HCT116 (cell line): ENCODE measurements around the gene MEGF10.
A peak's percentile ranks its signal among the peaks of the same experiment; 100 is the strongest.

Experiments used
- CBX3 ChIP-seq: IDR thresholded peaks from 2 replicates; pipeline ENCODE4 v1.6.1; 2012; ENCODE audit warnings: low read depth
- CTCF ChIP-seq, 3 experiments: fragments of 200-600 bp in 1 of 3; sonication (generic) in 1 of 3; IDR thresholded peaks in 2 of 3; conservative IDR thresholded peaks in 1 of 3; 2 replicates each; pipeline ENCODE4 v1.5.1; 2012 to 2017; ENCODE audit warnings: low read depth in 2 of 3, low read length in 2 of 3, antibody characterized with exemption in 1 of 3, borderline replicate concordance in 1 of 3, control low read depth in 1 of 3, mild to moderate bottlenecking in 1 of 3, mixed read lengths in 1 of 3, mixed run types in 1 of 3, moderate library complexity in 1 of 3; ENCODE audit not compliant: insufficient read depth in 1 of 3
- ELF1 ChIP-seq: IDR thresholded peaks from 2 replicates; pipeline ENCODE4 v1.6.1; 2012; ENCODE audit warnings: low read depth, borderline replicate concordance
- EZH2 ChIP-seq: fragments of 200-600 bp; sonication (generic); IDR thresholded peaks from 2 replicates; pipeline ENCODE4 v1.6.1; 2017; ENCODE audit warnings: antibody characterized with exemption, mixed run types
- EZH2phosphoT487 ChIP-seq: fragments of 200-600 bp; IDR thresholded peaks from 2 replicates; pipeline ENCODE4 v1.6.1; 2018; ENCODE audit warnings: antibody characterized with exemption, borderline replicate concordance
- JUND ChIP-seq: IDR thresholded peaks from 2 replicates; pipeline ENCODE4 v1.6.1; 2012
- MAX ChIP-seq: IDR thresholded peaks from 2 replicates; pipeline ENCODE4 v1.6.1; 2012
- POLR2A ChIP-seq: IDR thresholded peaks from 2 replicates; pipeline ENCODE4 v1.7.0; 2011; ENCODE audit warnings: borderline replicate concordance; ENCODE audit not compliant: insufficient read depth, insufficient read length; ENCODE audit errors: extremely low read depth
- POLR2AphosphoS5 ChIP-seq: IDR thresholded peaks from 2 replicates; pipeline ENCODE4 v1.6.1; 2011; ENCODE audit warnings: mild to moderate bottlenecking, low read depth, low read length, moderate library complexity
- RAD21 ChIP-seq: IDR thresholded peaks from 2 replicates; pipeline ENCODE4 v1.6.1; 2012; ENCODE audit warnings: low read depth, mild to moderate bottlenecking
- REST ChIP-seq: IDR thresholded peaks from 2 replicates; pipeline ENCODE4 v1.6.1; 2012; ENCODE audit warnings: low read depth
- SIN3A ChIP-seq: IDR thresholded peaks from 2 replicates; pipeline ENCODE4 v1.6.1; 2012; ENCODE audit warnings: low read depth

- TF ChIP-seq CTCF (IDR thresholded peaks at IDR 0.05 in 2 of 3, conservative IDR thresholded peaks at IDR 0.05 in 1 of 3; ENCODE audit: borderline replicate concordance in 1 of 3, insufficient read depth in 1 of 3, low read depth in 2 of 3, low read length in 2 of 3) (no peak), MAX (no peak), JUND (no peak), POLR2A (no peak), POLR2AphosphoS5 (no peak), EZH2 (no peak), CBX3 (no peak), EZH2phosphoT487 (no peak), REST (no peak), SIN3A (no peak), ELF1 (no peak), RAD21 (peak; percentile 33)
These were observed 9.1 kb downstream of the MEGF10 start for GRCh38 chr5:127299678-127300077.
